HG03108 (cell line): ENCODE results near the gene PPP2R2C.

Source experiments
- ATAC-seq: cut with Tn5 transposase; IDR thresholded peaks from one replicate; pipeline ENCODE4 v1.9.1; 2021; ENCODE audit warnings: moderate library complexity; ENCODE audit not compliant: unreplicated experiment

Gene PPP2R2C

GRCh38 chr4:6383929-6384328 lies 88.5 kb downstream of the PPP2R2C start:
- no peak for ATAC-seq

- no peak for ATAC-seq
These were observed 89.4 kb downstream of the PPP2R2C start for GRCh38 chr4:6383009-6383404.

GRCh38 chr4:6381571-6382123 lies 90.8 kb downstream of the PPP2R2C start:
- ATAC-seq: no peak

GRCh38 chr4:6380746-6381410 lies 91.5 kb downstream of the PPP2R2C start:
- ATAC-seq: no peak

- ATAC-seq: no peak
These were observed 92.4 kb downstream of the PPP2R2C start for GRCh38 chr4:6379767-6380745.

- no peak for ATAC-seq
These were observed 93.6 kb downstream of the PPP2R2C start for GRCh38 chr4:6378493-6379445.

GRCh38 chr4:6377626-6378492 lies 94.6 kb downstream of the PPP2R2C start:
- ATAC-seq: no peak

- no peak for ATAC-seq
These were observed 96.7 kb downstream of the PPP2R2C start for GRCh38 chr4:6375620-6376295.

GRCh38 chr4:6374575-6374974 lies 97.8 kb downstream of the PPP2R2C start:
- no peak for ATAC-seq

GRCh38 chr4:6373541-6374410 lies 98.6 kb downstream of the PPP2R2C start:
- ATAC-seq: no peak

- peak; percentile 56 for ATAC-seq
These were observed 99.5 kb downstream of the PPP2R2C start for GRCh38 chr4:6372649-6373525.

- ATAC-seq: no peak
These were observed 100.6 kb downstream of the PPP2R2C start for GRCh38 chr4:6371812-6372211.

GRCh38 chr4:6371271-6371670 lies 101.1 kb downstream of the PPP2R2C start:
- ATAC-seq: no peak

GRCh38 chr4:6369924-6370645 lies 102.3 kb downstream of the PPP2R2C start:
- no peak for ATAC-seq

- no peak for ATAC-seq
These were observed 102.9 kb downstream of the PPP2R2C start for GRCh38 chr4:6369511-6369910.

- no peak for ATAC-seq
These were observed 103.4 kb downstream of the PPP2R2C start for GRCh38 chr4:6369035-6369434.

- no peak for ATAC-seq
These were observed 103.8 kb downstream of the PPP2R2C start for GRCh38 chr4:6368601-6369000.
